ENCODE measurements around the gene SRPK3. TPM values are rescaled to one million over a fixed set of nuclear protein-coding genes. Genes with fewer than 3 reads are reported as not detected.

Gene SRPK3
- total RNA-seq, 2 experiments from 2014 or later, result not detected

GRCh38 chrX:153794897-153795816 lies 14.3 kb downstream of the SRPK3 start:
- Mint-ChIP-seq H3K4me1 (ENCODE audit: low read depth) (peaks cover 14% of the 10 kb centered on the region), H3K4me3 (peak overlapping the region; percentile 97), H3K9me3 (no peaks in the 10 kb centered on the region), H3K36me3 (ENCODE audit: low read depth) (peaks cover 26% of the 10 kb centered on the region), H3K27me3 (no peaks in the 10 kb centered on the region), H3K27ac (peak overlapping the region; percentile 89)
- Histone ChIP-seq H3K4me1 (ENCODE audit: insufficient read depth, low read length) (peaks cover 44% of the 10 kb centered on the region), H3K27ac (ENCODE audit: low read depth in 1 of 2, low read length in 2 of 2) (peak overlapping the region; percentile 59 to 78), H3K9me3 (ENCODE audit: control insufficient read depth in 1 of 2, insufficient read depth in 1 of 2, low read length in 2 of 2) (no peaks in the 10 kb centered on the region), H3K27me3 (ENCODE audit: control insufficient read depth in 1 of 2, insufficient read depth in 2 of 2, low read length in 2 of 2) (no peaks in the 10 kb centered on the region), H3K4me3 (ENCODE audit: low read length) (peak overlapping the region; percentile 89), H3K36me3 (ENCODE audit: insufficient read depth, low read length) (peaks cover 24% of the 10 kb centered on the region)
- peak in 7 of 14 experiments; percentile 2 to 46 (median 13) for DNase-seq
- ATAC-seq (ENCODE audit: poor library complexity), result peak; percentile 0
- POLR2A ChIA-PET, result interaction anchor here (0.5 to 2.4 kb wide), 10 partner anchors 24 to 603 kb away, joined by 3 to 29 read pairs (median 4); partner anchors contain the start of genes HCFC1 and RPL10
- TF ChIP-seq, protein P1, sequence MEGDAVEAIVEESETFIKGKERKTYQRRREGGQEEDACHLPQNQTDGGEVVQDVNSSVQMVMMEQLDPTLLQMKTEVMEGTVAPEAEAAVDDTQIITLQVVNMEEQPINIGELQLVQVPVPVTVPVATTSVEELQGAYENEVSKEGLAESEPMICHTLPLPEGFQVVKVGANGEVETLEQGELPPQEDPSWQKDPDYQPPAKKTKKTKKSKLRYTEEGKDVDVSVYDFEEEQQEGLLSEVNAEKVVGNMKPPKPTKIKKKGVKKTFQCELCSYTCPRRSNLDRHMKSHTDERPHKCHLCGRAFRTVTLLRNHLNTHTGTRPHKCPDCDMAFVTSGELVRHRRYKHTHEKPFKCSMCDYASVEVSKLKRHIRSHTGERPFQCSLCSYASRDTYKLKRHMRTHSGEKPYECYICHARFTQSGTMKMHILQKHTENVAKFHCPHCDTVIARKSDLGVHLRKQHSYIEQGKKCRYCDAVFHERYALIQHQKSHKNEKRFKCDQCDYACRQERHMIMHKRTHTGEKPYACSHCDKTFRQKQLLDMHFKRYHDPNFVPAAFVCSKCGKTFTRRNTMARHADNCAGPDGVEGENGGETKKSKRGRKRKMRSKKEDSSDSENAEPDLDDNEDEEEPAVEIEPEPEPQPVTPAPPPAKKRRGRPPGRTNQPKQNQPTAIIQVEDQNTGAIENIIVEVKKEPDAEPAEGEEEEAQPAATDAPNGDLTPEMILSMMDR (IDR thresholded peaks at IDR 0.05), result no peak
- intact Hi-C loops (cut with DNase I, micrococcal nuclease), result loop anchor here in 1 of 2 experiments (2.0 to 5.0 kb wide), 2 partner anchors 68 to 132 kb away; partner anchors contain the start of gene ARHGAP4
- CTCF ChIA-PET, result interaction anchor here (0.9 kb wide), 1 partner anchor 133 kb away, joined by 3 read pairs; no protein-coding TSS in a partner anchor

GRCh38 chrX:153797415-153798015 lies 16.7 kb downstream of the SRPK3 start:
- Mint-ChIP-seq H3K27ac (no peak overlapping the region), H3K4me1 (ENCODE audit: low read depth) (peaks cover 14% of the 10 kb centered on the region)
- POLR2A ChIA-PET, result no interaction called here

GRCh38 chrX:153799326-153799725 lies 18.5 kb downstream of the SRPK3 start:
- Histone ChIP-seq H3K27me3 (ENCODE audit: control insufficient read depth in 1 of 2, insufficient read depth in 2 of 2, low read length in 2 of 2) (no peaks in the 10 kb centered on the region), H3K36me3 (ENCODE audit: insufficient read depth, low read length) (peaks cover 24% of the 10 kb centered on the region), H3K9me3 (ENCODE audit: control insufficient read depth in 1 of 2, insufficient read depth in 1 of 2, low read length in 2 of 2) (no peaks in the 10 kb centered on the region), H3K27ac (ENCODE audit: low read depth in 1 of 2, low read length in 2 of 2) (no peak overlapping the region), H3K4me3 (ENCODE audit: low read length) (no peak overlapping the region), H3K4me1 (ENCODE audit: insufficient read depth, low read length) (peaks cover 20% of the 10 kb centered on the region)
- Mint-ChIP-seq H3K4me3 (no peak overlapping the region), H3K27me3 (no peaks in the 10 kb centered on the region), H3K36me3 (ENCODE audit: low read depth) (peaks cover 14% of the 10 kb centered on the region), H3K9me3 (no peaks in the 10 kb centered on the region), H3K4me1 (ENCODE audit: low read depth) (peaks cover 6% of the 10 kb centered on the region), H3K27ac (no peak overlapping the region)
- DNase-seq, result no peak
- no peak for ATAC-seq (ENCODE audit: poor library complexity)
- CTCF ChIA-PET, result no interaction called here
- TF ChIP-seq, protein P1 (IDR thresholded peaks at IDR 0.05), result no peak
- POLR2A ChIA-PET, result interaction anchor here (0.6 kb wide), 1 partner anchor 63 kb away, joined by 3 read pairs; no protein-coding TSS in a partner anchor
- intact Hi-C loops (cut with DNase I, micrococcal nuclease), result no loop called here

More at GRCh38 chrX:153797415-153798015, 16.7 kb downstream of the SRPK3 start:
- Histone ChIP-seq H3K4me3 (ENCODE audit: low read length) (no peak overlapping the region), H3K36me3 (ENCODE audit: insufficient read depth, low read length) (peaks cover 24% of the 10 kb centered on the region), H3K9me3 (ENCODE audit: control insufficient read depth in 1 of 2, insufficient read depth in 1 of 2, low read length in 2 of 2) (no peaks in the 10 kb centered on the region), H3K27me3 (ENCODE audit: control insufficient read depth in 1 of 2, insufficient read depth in 2 of 2, low read length in 2 of 2) (no peaks in the 10 kb centered on the region), H3K27ac (ENCODE audit: low read depth in 1 of 2, low read length in 2 of 2) (no peak overlapping the region), H3K4me1 (ENCODE audit: insufficient read depth, low read length) (peaks cover 34% of the 10 kb centered on the region)
- CTCF ChIA-PET, result no interaction called here
- H3K4me3 Mint-ChIP-seq, result no peak overlapping the region
- peaks cover 23% of the 10 kb centered on the region for H3K36me3 Mint-ChIP-seq (ENCODE audit: low read depth)
- no peaks in the 10 kb centered on the region for H3K27me3 Mint-ChIP-seq
- no peak for ATAC-seq (ENCODE audit: poor library complexity)
- DNase-seq, result no peak
- intact Hi-C loops (cut with DNase I, micrococcal nuclease), result no loop called here
- TF ChIP-seq, protein P1 (IDR thresholded peaks at IDR 0.05), result no peak
- H3K9me3 Mint-ChIP-seq, result no peaks in the 10 kb centered on the region

All from CD4-positive, alpha-beta T cell (primary cell).